Suprapubic skin (tissue), 4 donors: Measurements from ENCODE around the gene MARK4.

Experiments
- POLR2A ChIP-seq, 2 donors: fragments of 450-650 bp; IDR thresholded peaks; one replicate each; pipeline ENCODE4 v1.6.1; 2017; ENCODE audit warnings: antibody characterized with exemption in 2 of 2, mild to moderate bottlenecking in 2 of 2, moderate library complexity in 2 of 2
- POLR2AphosphoS5 ChIP-seq, 3 donors: sonication (generic); formaldehyde crosslinking; IDR thresholded peaks; one replicate each; pipeline ENCODE4 v1.6.1; 2017; ENCODE audit warnings: antibody characterized with exemption in 3 of 3
- TF ChIP-seq, protein P1 (sequence below), 2 donors: fragments of 200-600 bp in 1 of 2; fragments of 450-650 bp in 1 of 2; sonication (generic) in 1 of 2; IDR thresholded peaks; one replicate each; pipeline ENCODE4 v1.5.1; 2016 to 2019; ENCODE audit warnings: antibody characterized with exemption in 2 of 2, mild to moderate bottlenecking in 1 of 2, moderate library complexity in 1 of 2

DNA sequence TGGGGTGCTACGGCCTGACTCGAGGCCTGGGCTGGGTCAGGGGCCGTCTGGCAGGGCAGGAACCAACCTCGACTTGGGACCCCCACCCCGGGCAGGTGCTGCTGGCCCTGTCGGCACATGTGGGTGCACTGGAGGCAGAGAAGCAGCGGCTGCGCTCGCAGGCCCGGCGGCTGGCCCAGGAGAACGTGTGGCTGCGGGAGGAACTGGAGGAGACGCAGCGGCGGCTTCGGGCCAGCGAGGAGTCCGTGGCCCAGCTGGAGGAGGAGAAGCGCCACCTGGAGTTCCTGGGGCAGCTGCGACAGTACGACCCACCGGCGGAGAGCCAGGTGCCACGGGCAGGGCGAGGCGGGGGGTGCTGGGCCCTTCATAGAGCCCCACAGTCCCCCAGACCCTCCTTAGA, 95.4 kb downstream of the MARK4 start:
- TF ChIP-seq, protein P1, sequence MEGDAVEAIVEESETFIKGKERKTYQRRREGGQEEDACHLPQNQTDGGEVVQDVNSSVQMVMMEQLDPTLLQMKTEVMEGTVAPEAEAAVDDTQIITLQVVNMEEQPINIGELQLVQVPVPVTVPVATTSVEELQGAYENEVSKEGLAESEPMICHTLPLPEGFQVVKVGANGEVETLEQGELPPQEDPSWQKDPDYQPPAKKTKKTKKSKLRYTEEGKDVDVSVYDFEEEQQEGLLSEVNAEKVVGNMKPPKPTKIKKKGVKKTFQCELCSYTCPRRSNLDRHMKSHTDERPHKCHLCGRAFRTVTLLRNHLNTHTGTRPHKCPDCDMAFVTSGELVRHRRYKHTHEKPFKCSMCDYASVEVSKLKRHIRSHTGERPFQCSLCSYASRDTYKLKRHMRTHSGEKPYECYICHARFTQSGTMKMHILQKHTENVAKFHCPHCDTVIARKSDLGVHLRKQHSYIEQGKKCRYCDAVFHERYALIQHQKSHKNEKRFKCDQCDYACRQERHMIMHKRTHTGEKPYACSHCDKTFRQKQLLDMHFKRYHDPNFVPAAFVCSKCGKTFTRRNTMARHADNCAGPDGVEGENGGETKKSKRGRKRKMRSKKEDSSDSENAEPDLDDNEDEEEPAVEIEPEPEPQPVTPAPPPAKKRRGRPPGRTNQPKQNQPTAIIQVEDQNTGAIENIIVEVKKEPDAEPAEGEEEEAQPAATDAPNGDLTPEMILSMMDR (IDR thresholded peaks at IDR 0.05): no peak
- no peak for TF ChIP-seq POLR2A (IDR thresholded peaks at IDR 0.05)
- TF ChIP-seq POLR2AphosphoS5 (IDR thresholded peaks at IDR 0.05): no peak
